Activated CD4-positive, alpha-beta T cell treated with anti-CD3 and anti-CD28 coated beads for 36 hours (primary cell): ENCODE data around the gene MGA. TPM values are rescaled to one million over a fixed set of nuclear protein-coding genes. Genes with fewer than 3 reads are reported as not detected.
A peak's percentile ranks its signal among the peaks of the same experiment; 100 is the strongest.

ENCODE experiments used
- ATAC-seq: fragments of 200-7000 bp; cut with Tn5 transposase; one replicate; pipeline ENCODE4 v1.10.0; 2021; ENCODE audit warnings: mild to moderate bottlenecking, moderate library complexity
- CTCF ChIA-PET: fragments of 350-600 bp; sonication (Branson Sonifier 250); formaldehyde crosslinking; loops from one replicate; lab custom pipeline; 2021; ENCODE audit warnings: antibody characterized with exemption; lab: Charles Lee
- POLR2A ChIA-PET: fragments of 350-600 bp; sonication (Branson Sonifier 250); formaldehyde crosslinking; loops from one replicate; lab custom pipeline; 2021; ENCODE audit warnings: antibody characterized with exemption, inconsistent platforms; lab: Charles Lee
- DNase-seq: peaks from one replicate; pipeline ENCODE4 v3.0.0-alpha.2; 2020
- H3K27ac Mint-ChIP-seq: one replicate; pipeline ENCODE4 v1.8.0; 2021; ENCODE audit warnings: mixed read lengths
- H3K27me3 Mint-ChIP-seq: one replicate; pipeline ENCODE4 v1.8.0; 2021; ENCODE audit warnings: mixed read lengths
- H3K36me3 Mint-ChIP-seq: one replicate; pipeline ENCODE4 v1.8.0; 2021; ENCODE audit warnings: low read depth, mixed read lengths
- H3K4me1 Mint-ChIP-seq: one replicate; pipeline ENCODE4 v1.8.0; 2021; ENCODE audit warnings: mixed read lengths
- H3K4me3 Mint-ChIP-seq: one replicate; pipeline ENCODE4 v1.8.0; 2021; ENCODE audit warnings: mild to moderate bottlenecking, moderate library complexity, mixed read lengths
- H3K9me3 Mint-ChIP-seq: one replicate; pipeline ENCODE4 v1.8.0; 2021; ENCODE audit warnings: low read depth, mixed read lengths
- intact Hi-C, 2 experiments: fragments of 100-400 bp; cut with DNase I in 1 of 2; cut with micrococcal nuclease in 1 of 2; formaldehyde crosslinking; loops; one replicate each; pipeline versions ENCODE4 v1.14.2 to v1.15.1; 2022 to 2024; cut with DNase I, micrococcal nuclease
- total RNA-seq, 2 experiments: library from RNA; stranded (reverse); gene quantifications; one replicate each; pipeline ENCODE4 v1.2.3, GENCODE V29; 2021

The MGA gene
- total RNA-seq, 2 experiments from 2014 or later = 33.7 to 39.3 TPM

- POLR2A ChIA-PET = no interaction called here
- peak overlapping the region; percentile 43 for H3K27ac Mint-ChIP-seq
- no peak overlapping the region for H3K4me3 Mint-ChIP-seq
- peak; percentile 38 for ATAC-seq
- peaks cover 54% of the 10 kb centered on the region for H3K4me1 Mint-ChIP-seq
- no peaks in the 10 kb centered on the region for H3K27me3 Mint-ChIP-seq
- intact Hi-C loops = no loop called here
- no peaks in the 10 kb centered on the region for H3K9me3 Mint-ChIP-seq
- CTCF ChIA-PET = interaction anchor here (0.6 to 0.8 kb wide), 3 partner anchors 152 to 279 kb away, joined by 3 to 4 read pairs (median 4); no protein-coding TSS in a partner anchor
- DNase-seq = no peak
- H3K36me3 Mint-ChIP-seq = peaks cover 5% of the 10 kb centered on the region
These were observed 120.1 kb downstream of the MGA start for GRCh38 chr15:41780266-41780665.

- no peak for DNase-seq
- Mint-ChIP-seq H3K36me3 (peaks cover 5% of the 10 kb centered on the region), H3K27ac (no peak overlapping the region), H3K9me3 (no peaks in the 10 kb centered on the region), H3K27me3 (no peaks in the 10 kb centered on the region), H3K4me3 (no peak overlapping the region), H3K4me1 (peaks cover 49% of the 10 kb centered on the region)
- ChIA-PET POLR2A (no interaction called here), CTCF (interaction anchor here (0.6 to 0.8 kb wide), 2 partner anchors 153 to 276 kb away, joined by 3 to 4 read pairs; no protein-coding TSS in a partner anchor)
- ATAC-seq = no peak
- intact Hi-C loops = no loop called here
These were observed 120.5 kb downstream of the MGA start for GRCh38 chr15:41780727-41781126.

DNA sequence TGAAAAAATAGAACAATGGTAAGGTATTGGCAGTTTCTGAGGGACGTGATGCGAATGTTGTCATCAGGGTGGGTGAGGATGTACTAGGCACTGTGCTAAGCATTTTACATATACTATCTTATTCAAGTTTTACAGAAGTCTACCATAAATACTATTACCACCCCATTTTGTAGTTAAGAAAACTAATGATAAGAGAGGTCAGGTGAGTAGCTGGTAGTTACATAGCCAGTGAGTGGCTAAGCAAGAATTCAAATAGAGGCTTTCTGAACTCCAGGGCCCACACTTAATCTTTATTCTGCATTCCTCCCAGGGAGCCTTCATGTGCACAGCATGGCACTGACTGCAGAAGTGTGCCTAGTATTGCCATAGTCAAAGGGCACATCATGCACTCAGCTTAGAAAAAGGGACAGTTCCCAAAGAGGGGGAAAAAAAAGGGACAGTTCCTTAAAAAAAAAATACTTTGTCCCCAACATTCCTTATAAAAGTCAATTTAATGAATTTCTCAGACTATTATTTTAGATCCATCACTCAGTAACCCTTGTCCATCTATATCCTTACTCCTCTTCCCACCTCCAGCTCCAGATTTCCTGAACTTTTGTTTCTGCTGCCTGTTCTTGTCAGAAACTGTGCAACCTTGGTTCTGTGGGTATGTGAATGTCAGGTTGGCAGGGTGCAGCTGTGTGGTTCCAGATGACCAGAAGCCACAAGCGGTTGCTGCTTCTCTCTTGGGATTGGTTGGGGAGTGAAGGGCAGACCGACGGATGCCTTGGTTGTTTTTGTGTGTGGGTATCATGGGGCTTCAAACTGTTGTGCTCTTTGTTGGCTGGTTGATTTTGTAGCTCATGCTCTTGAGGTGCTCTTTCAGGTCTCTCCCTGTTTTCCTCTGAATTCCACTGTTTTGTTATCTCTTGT, 122.4 kb downstream of the MGA start:
- peaks cover 5% of the 10 kb centered on the region for H3K36me3 Mint-ChIP-seq
- ChIA-PET POLR2A (interaction anchor here (0.6 to 0.7 kb wide), 2 partner anchors 18 to 1749 kb away, joined by 3 to 4 read pairs; no protein-coding TSS in a partner anchor), CTCF (interaction anchor here (1.4 to 1.9 kb wide), 2 partner anchors 9 to 122 kb away, joined by 5 to 12 read pairs; partner anchors contain the start of gene MAPKBP1)
- H3K4me1 Mint-ChIP-seq = peaks cover 30% of the 10 kb centered on the region
- no peaks in the 10 kb centered on the region for H3K27me3 Mint-ChIP-seq
- no peaks in the 10 kb centered on the region for H3K9me3 Mint-ChIP-seq
- H3K4me3 Mint-ChIP-seq = no peak overlapping the region
- H3K27ac Mint-ChIP-seq = no peak overlapping the region
- ATAC-seq (no peak), DNase-seq (no peak)
- intact Hi-C loops = no loop called here

GRCh38 chr15:41783296-41783695, 123.1 kb downstream of the MGA start:
- H3K4me1 Mint-ChIP-seq = peaks cover 25% of the 10 kb centered on the region
- H3K9me3 Mint-ChIP-seq = no peaks in the 10 kb centered on the region
- ATAC-seq = no peak
- ChIA-PET POLR2A (no interaction called here), CTCF (interaction anchor here (1.0 to 1.9 kb wide), 3 partner anchors 9 to 29 kb away, joined by 5 to 12 read pairs (median 5); partner anchors contain the start of gene MAPKBP1)
- H3K36me3 Mint-ChIP-seq = peaks cover 5% of the 10 kb centered on the region
- intact Hi-C loops = no loop called here
- H3K27ac Mint-ChIP-seq = no peak overlapping the region
- DNase-seq = no peak
- no peaks in the 10 kb centered on the region for H3K27me3 Mint-ChIP-seq
- no peak overlapping the region for H3K4me3 Mint-ChIP-seq

- Mint-ChIP-seq H3K36me3 (peaks cover under 1% of the 10 kb centered on the region), H3K4me3 (no peak overlapping the region), H3K27me3 (no peaks in the 10 kb centered on the region), H3K27ac (no peak overlapping the region), H3K4me1 (peaks cover 36% of the 10 kb centered on the region), H3K9me3 (no peaks in the 10 kb centered on the region)
- intact Hi-C loops = no loop called here
- CTCF ChIA-PET = interaction anchor here (1.0 to 1.8 kb wide), 4 partner anchors 9 to 322 kb away, joined by 3 to 7 read pairs (median 4); no protein-coding TSS in a partner anchor
- DNase-seq (no peak), ATAC-seq (no peak)
- POLR2A ChIA-PET = no interaction called here
These were observed 128.1 kb downstream of the MGA start for GRCh38 chr15:41788262-41788661.

DNA sequence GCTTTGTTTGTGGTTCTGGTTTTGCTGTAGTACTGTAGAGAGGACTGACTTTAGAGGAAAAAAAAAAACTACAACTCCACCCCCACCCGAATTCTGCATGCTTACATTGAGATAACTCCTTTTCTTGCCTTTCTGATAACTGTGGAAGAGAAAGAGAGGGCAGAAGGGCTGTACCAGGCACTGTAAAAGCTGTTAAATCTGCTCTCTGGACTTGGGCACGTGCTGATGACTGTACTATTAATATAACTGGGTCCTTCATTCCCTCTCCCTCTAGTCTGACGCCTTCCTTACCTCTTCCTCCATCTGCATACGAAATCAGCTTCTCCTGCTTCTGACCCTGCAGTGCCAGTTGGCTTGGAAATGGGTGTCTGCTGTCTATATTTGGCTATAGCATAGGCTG, 129.0 kb downstream of the MGA start:
- H3K27me3 Mint-ChIP-seq = no peaks in the 10 kb centered on the region
- H3K36me3 Mint-ChIP-seq = no peaks in the 10 kb centered on the region
- intact Hi-C loops = no loop called here
- no peaks in the 10 kb centered on the region for H3K9me3 Mint-ChIP-seq
- no peak for ATAC-seq
- ChIA-PET POLR2A (no interaction called here), CTCF (interaction anchor here (1.3 to 3.0 kb wide), 6 partner anchors 10 to 186 kb away, joined by 4 to 22 read pairs (median 6); partner anchors contain the start of gene MAPKBP1)
- no peak overlapping the region for H3K4me3 Mint-ChIP-seq
- H3K4me1 Mint-ChIP-seq = peaks cover 38% of the 10 kb centered on the region
- DNase-seq = no peak
- H3K27ac Mint-ChIP-seq = no peak overlapping the region

DNA sequence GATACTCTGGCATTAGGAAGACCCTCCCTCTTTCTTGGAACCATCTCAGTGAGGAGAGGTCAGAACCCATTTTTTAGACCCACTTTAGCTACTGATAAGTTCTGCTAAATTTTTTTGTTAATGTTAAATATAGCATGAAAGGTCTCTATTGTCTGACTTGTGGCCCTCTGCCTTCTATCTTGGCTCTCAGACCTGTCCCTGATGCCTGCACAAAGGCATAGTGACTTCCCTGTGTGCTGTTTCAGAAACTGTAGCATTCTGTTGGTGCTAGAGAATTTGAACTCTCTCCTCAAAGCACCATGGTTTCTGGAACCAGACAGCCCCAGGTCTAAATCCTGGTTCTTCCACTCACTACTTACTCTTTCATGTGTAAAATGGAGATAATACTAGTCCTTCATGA, 129.5 kb downstream of the MGA start:
- intact Hi-C loops = no loop called here
- POLR2A ChIA-PET = interaction anchor here (1.1 kb wide), 1 partner anchor 32 kb away, joined by 4 read pairs; no protein-coding TSS in a partner anchor
- no peaks in the 10 kb centered on the region for H3K27me3 Mint-ChIP-seq
- no peak for ATAC-seq
- CTCF ChIA-PET = interaction anchor here (1.3 to 3.0 kb wide), 5 partner anchors 16 to 186 kb away, joined by 4 to 22 read pairs (median 6); partner anchors contain the start of gene MAPKBP1
- no peak overlapping the region for H3K27ac Mint-ChIP-seq
- H3K4me3 Mint-ChIP-seq = no peak overlapping the region
- no peaks in the 10 kb centered on the region for H3K36me3 Mint-ChIP-seq
- DNase-seq = no peak
- H3K4me1 Mint-ChIP-seq = peaks cover 38% of the 10 kb centered on the region
- no peaks in the 10 kb centered on the region for H3K9me3 Mint-ChIP-seq

DNA sequence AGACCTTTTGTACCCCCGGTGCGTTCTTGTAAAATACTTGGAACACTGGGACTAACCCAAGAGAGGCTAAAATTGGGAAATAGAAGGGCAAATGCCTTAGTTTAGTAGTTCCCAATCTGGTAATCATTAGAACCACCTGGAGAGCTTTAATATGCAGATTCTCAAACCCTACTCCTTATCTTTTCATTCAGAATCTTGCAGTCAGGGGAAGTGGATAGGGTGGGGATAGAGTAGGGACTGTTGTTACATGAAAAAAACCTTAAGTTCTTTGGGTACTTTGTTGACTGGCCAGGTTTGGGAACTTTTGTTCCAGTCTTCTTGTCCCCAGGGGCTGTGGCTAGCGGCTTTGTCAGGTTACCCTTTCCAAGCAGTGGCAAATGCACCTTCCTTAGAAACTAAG, 130.0 kb downstream of the MGA start:
- Mint-ChIP-seq H3K4me3 (no peak overlapping the region), H3K36me3 (no peaks in the 10 kb centered on the region), H3K9me3 (no peaks in the 10 kb centered on the region)

DNA sequence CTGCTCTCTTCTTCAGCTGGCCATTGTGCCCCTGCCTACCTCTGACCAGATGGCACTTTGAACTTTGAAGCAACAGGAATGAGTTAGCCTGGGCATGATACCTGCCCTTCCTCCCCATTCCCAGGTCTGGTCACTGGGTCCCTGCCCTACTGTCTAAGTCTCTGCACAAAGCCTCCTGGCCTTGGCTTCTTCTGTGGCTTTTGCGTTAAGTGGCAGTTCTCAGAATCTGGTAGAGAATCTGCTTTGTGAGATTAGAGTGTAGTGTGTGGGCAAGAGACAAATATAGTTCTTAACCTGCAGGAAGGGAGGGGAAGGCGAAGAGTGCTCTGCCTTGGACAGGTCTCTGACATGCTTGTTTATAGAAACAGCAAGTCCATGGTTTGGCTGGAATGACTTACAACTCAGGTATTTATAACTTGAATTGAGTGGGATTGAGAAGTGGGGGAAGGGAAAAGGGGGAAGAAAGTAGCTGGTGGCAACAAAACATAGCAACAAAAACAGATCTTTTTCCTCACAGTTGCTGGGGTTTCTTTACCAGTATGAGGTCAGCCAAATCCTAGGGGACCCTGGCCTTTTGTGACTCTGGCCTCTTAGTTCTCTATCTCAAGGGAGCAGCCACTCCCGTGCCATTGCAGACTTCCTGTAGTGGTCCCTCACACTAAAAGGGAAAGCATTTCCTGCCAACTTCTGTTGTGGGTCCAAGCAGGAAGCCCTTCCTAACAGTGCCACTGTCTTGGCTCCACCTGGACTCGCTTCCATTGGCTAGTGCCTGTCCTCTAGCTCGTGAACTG, 130.7 kb downstream of the MGA start:
- Mint-ChIP-seq H3K9me3 (no peaks in the 10 kb centered on the region), H3K27me3 (no peaks in the 10 kb centered on the region), H3K4me3 (no peak overlapping the region), H3K36me3 (no peaks in the 10 kb centered on the region), H3K27ac (no peak overlapping the region), H3K4me1 (peaks cover 43% of the 10 kb centered on the region)
- CTCF ChIA-PET = interaction anchor here (0.7 to 3.0 kb wide), 5 partner anchors 13 to 27 kb away, joined by 3 to 22 read pairs (median 5); partner anchors contain the start of gene MAPKBP1
- ATAC-seq (peak; percentile 30), DNase-seq (no peak)
- intact Hi-C loops = no loop called here
- POLR2A ChIA-PET = interaction anchor here (1.1 kb wide), 1 partner anchor 33 kb away, joined by 4 read pairs; no protein-coding TSS in a partner anchor

More for the DNA sequence above, 130.0 kb downstream of the MGA start:
- intact Hi-C loops = no loop called here
- DNase-seq (no peak), ATAC-seq (no peak)
- H3K27ac Mint-ChIP-seq = no peak overlapping the region
- H3K4me1 Mint-ChIP-seq = peaks cover 39% of the 10 kb centered on the region
- no peaks in the 10 kb centered on the region for H3K27me3 Mint-ChIP-seq
- ChIA-PET POLR2A (interaction anchor here (1.1 kb wide), 1 partner anchor 32 kb away, joined by 4 read pairs; no protein-coding TSS in a partner anchor), CTCF (interaction anchor here (0.7 to 3.0 kb wide), 6 partner anchors 12 to 187 kb away, joined by 3 to 22 read pairs (median 6); partner anchors contain the start of gene MAPKBP1)

GRCh38 chr15:41791547-41791937, 131.3 kb downstream of the MGA start:
- H3K4me1 Mint-ChIP-seq = peaks cover 49% of the 10 kb centered on the region
- H3K27me3 Mint-ChIP-seq = no peaks in the 10 kb centered on the region
- CTCF ChIA-PET = interaction anchor here (0.6 to 3.0 kb wide), 2 partner anchors 18 to 618 kb away, joined by 3 to 22 read pairs; partner anchors contain the start of gene MAPKBP1
- no peaks in the 10 kb centered on the region for H3K9me3 Mint-ChIP-seq
- ATAC-seq (no peak), DNase-seq (no peak)
- no peak overlapping the region for H3K4me3 Mint-ChIP-seq
- no peaks in the 10 kb centered on the region for H3K36me3 Mint-ChIP-seq
- POLR2A ChIA-PET = no interaction called here
- H3K27ac Mint-ChIP-seq = peak overlapping the region; percentile 22
- intact Hi-C loops = no loop called here
